Activated CD8-positive, alpha-beta T cell treated with anti-CD3 and anti-CD28 coated beads, Interleukin-2, amount 10 ng/mL, durations not matched to agents 7 days and 5 days (primary cell): ENCODE results near the gene HMGN4. TPM values are rescaled to one million over a fixed set of nuclear protein-coding genes. Genes with fewer than 3 reads are reported as not detected.

Experiments used
- ATAC-seq: fragments of 150-1000 bp; cut with Tn5 transposase; one replicate; pipeline ENCODE4 v1.10.0; 2021; ENCODE audit warnings: moderate library complexity
- CTCF ChIA-PET: fragments of 350-600 bp; sonication (Branson Sonifier 250); formaldehyde crosslinking; loops from one replicate; lab custom pipeline; 2021; ENCODE audit warnings: antibody characterized with exemption; lab: Charles Lee
- POLR2A ChIA-PET: fragments of 350-600 bp; sonication (Branson Sonifier 250); formaldehyde crosslinking; loops from one replicate; lab custom pipeline; 2021; ENCODE audit warnings: antibody characterized with exemption; lab: Charles Lee
- DNase-seq: peaks from one replicate; pipeline ENCODE4 v3.0.0-alpha.2; 2020
- H3K27ac Mint-ChIP-seq: one replicate; pipeline ENCODE4 v1.8.0; 2021; ENCODE audit warnings: mild to moderate bottlenecking, mixed read lengths
- H3K27me3 Mint-ChIP-seq: one replicate; pipeline ENCODE4 v1.8.0; 2021; ENCODE audit warnings: low read depth, mixed read lengths
- H3K36me3 Mint-ChIP-seq: one replicate; pipeline ENCODE4 v1.8.0; 2021; ENCODE audit warnings: low read depth, mixed read lengths
- H3K4me1 Mint-ChIP-seq: one replicate; pipeline ENCODE4 v1.8.0; 2021; ENCODE audit warnings: low read depth, mixed read lengths
- H3K4me3 Mint-ChIP-seq: one replicate; pipeline ENCODE4 v1.8.0; 2021; ENCODE audit warnings: mild to moderate bottlenecking, mixed read lengths
- H3K9me3 Mint-ChIP-seq: one replicate; pipeline ENCODE4 v1.8.0; 2022; ENCODE audit warnings: mixed read lengths; ENCODE audit not compliant: insufficient read depth
- total RNA-seq, 2 experiments: library from RNA; stranded (reverse); gene quantifications; one replicate each; pipeline ENCODE4 v1.2.3, GENCODE V29; 2021

Gene HMGN4
- total RNA-seq, 2 experiments from 2014 or later, result 80.8 to 84.9 TPM

GRCh38 chr6:26552205-26552604 is 14.0 kb downstream of the HMGN4 start:
- H3K9me3 Mint-ChIP-seq, result no peaks in the 10 kb centered on the region
- no peak overlapping the region for H3K27ac Mint-ChIP-seq
- peaks cover 36% of the 10 kb centered on the region for H3K4me1 Mint-ChIP-seq
- ChIA-PET POLR2A (interaction anchor here (0.9 to 1.1 kb wide), 3 partner anchors 11 to 210 kb away, joined by 3 to 5 read pairs (median 3); partner anchors contain the start of gene HMGN4), CTCF (interaction anchor here (1.1 to 5.3 kb wide), 5 partner anchors 15 to 212 kb away, joined by 3 to 38 read pairs (median 21); partner anchors contain the start of gene HMGN4)
- H3K27me3 Mint-ChIP-seq, result no peaks in the 10 kb centered on the region
- DNase-seq, result peak; percentile 8
- no peak for ATAC-seq
- H3K36me3 Mint-ChIP-seq, result no peaks in the 10 kb centered on the region
- no peak overlapping the region for H3K4me3 Mint-ChIP-seq

GRCh38 chr6:26552640-26553188 is 14.5 kb downstream of the HMGN4 start:
- no peak overlapping the region for H3K27ac Mint-ChIP-seq
- CTCF ChIA-PET, result interaction anchor here (1.0 to 5.3 kb wide), 7 partner anchors 11 to 223 kb away, joined by 3 to 38 read pairs (median 8); partner anchors contain the start of gene HMGN4
- POLR2A ChIA-PET, result interaction anchor here (0.9 to 2.3 kb wide), 5 partner anchors 11 to 318 kb away, joined by 3 to 20 read pairs (median 3); partner anchors contain the start of gene HMGN4
- H3K4me1 Mint-ChIP-seq, result peaks cover 36% of the 10 kb centered on the region
- no peak overlapping the region for H3K4me3 Mint-ChIP-seq
- no peaks in the 10 kb centered on the region for H3K27me3 Mint-ChIP-seq
- DNase-seq (no peak), ATAC-seq (no peak)
- no peaks in the 10 kb centered on the region for H3K36me3 Mint-ChIP-seq
- H3K9me3 Mint-ChIP-seq, result no peaks in the 10 kb centered on the region

GRCh38 chr6:26553264-26553634 is 15.1 kb downstream of the HMGN4 start:
- CTCF ChIA-PET, result interaction anchor here (1.0 to 5.3 kb wide), 8 partner anchors 10 to 224 kb away, joined by 3 to 38 read pairs (median 8); partner anchors contain the start of gene HMGN4

GRCh38 chr6:26553635-26554446 is 15.7 kb downstream of the HMGN4 start:
- ATAC-seq (peak; percentile 59), DNase-seq (peak; percentile 89)
- Mint-ChIP-seq H3K27ac (no peak overlapping the region), H3K27me3 (no peaks in the 10 kb centered on the region), H3K9me3 (no peaks in the 10 kb centered on the region), H3K4me1 (peaks cover 36% of the 10 kb centered on the region), H3K36me3 (no peaks in the 10 kb centered on the region), H3K4me3 (no peak overlapping the region)
- CTCF ChIA-PET, result interaction anchor here (1.0 to 5.3 kb wide), 10 partner anchors 10 to 224 kb away, joined by 3 to 38 read pairs (median 6); partner anchors contain the start of gene HMGN4
- POLR2A ChIA-PET, result interaction anchor here (0.6 to 2.3 kb wide), 4 partner anchors 16 to 319 kb away, joined by 3 to 20 read pairs (median 3); partner anchors contain the start of gene HMGN4

More at GRCh38 chr6:26553264-26553634, 15.1 kb downstream of the HMGN4 start:
- Mint-ChIP-seq H3K36me3 (no peaks in the 10 kb centered on the region), H3K9me3 (no peaks in the 10 kb centered on the region), H3K4me1 (peaks cover 36% of the 10 kb centered on the region), H3K27me3 (no peaks in the 10 kb centered on the region), H3K4me3 (no peak overlapping the region), H3K27ac (no peak overlapping the region)
- ATAC-seq, result peak; percentile 61
- POLR2A ChIA-PET, result interaction anchor here (0.6 to 2.3 kb wide), 4 partner anchors 16 to 319 kb away, joined by 3 to 20 read pairs (median 3); partner anchors contain the start of gene HMGN4
- peak; percentile 87 for DNase-seq

- Mint-ChIP-seq H3K4me1 (peaks cover 36% of the 10 kb centered on the region), H3K27ac (no peak overlapping the region), H3K36me3 (no peaks in the 10 kb centered on the region), H3K27me3 (no peaks in the 10 kb centered on the region), H3K4me3 (no peak overlapping the region), H3K9me3 (no peaks in the 10 kb centered on the region)
- ChIA-PET CTCF (interaction anchor here (0.9 to 5.3 kb wide), 8 partner anchors 12 to 225 kb away, joined by 3 to 38 read pairs (median 6); partner anchors contain the start of gene HMGN4), POLR2A (interaction anchor here (1.0 to 2.3 kb wide), 2 partner anchors 17 to 80 kb away, joined by 3 to 20 read pairs; partner anchors contain the start of gene HMGN4)
- no peak for DNase-seq
- ATAC-seq, result no peak
These were observed 16.2 kb downstream of the HMGN4 start for GRCh38 chr6:26554447-26554696.

- CTCF ChIA-PET, result interaction anchor here (0.9 to 5.3 kb wide), 8 partner anchors 12 to 226 kb away, joined by 3 to 38 read pairs (median 6); partner anchors contain the start of gene HMGN4
- ATAC-seq, result peak; percentile 36
- Mint-ChIP-seq H3K9me3 (no peaks in the 10 kb centered on the region), H3K36me3 (no peaks in the 10 kb centered on the region), H3K27ac (peak overlapping the region; percentile 13), H3K4me3 (no peak overlapping the region), H3K27me3 (no peaks in the 10 kb centered on the region), H3K4me1 (peaks cover 31% of the 10 kb centered on the region)
- DNase-seq, result peak; percentile 74
- POLR2A ChIA-PET, result interaction anchor here (0.7 to 2.3 kb wide), 3 partner anchors 18 to 1176 kb away, joined by 3 to 20 read pairs (median 3); partner anchors contain the start of gene HMGN4
These were observed 16.7 kb downstream of the HMGN4 start for GRCh38 chr6:26554697-26555504.

- H3K36me3 Mint-ChIP-seq, result no peaks in the 10 kb centered on the region
- CTCF ChIA-PET, result interaction anchor here (0.9 to 5.3 kb wide), 11 partner anchors 13 to 233 kb away, joined by 3 to 38 read pairs (median 4); partner anchors contain the start of gene HMGN4
These were observed 17.5 kb downstream of the HMGN4 start for GRCh38 chr6:26555505-26556262.

GRCh38 chr6:26556263-26557070 is 18.3 kb downstream of the HMGN4 start:
- ChIA-PET POLR2A (interaction anchor here (0.6 kb wide), 1 partner anchor 12 kb away, joined by 4 read pairs; no protein-coding TSS in a partner anchor), CTCF (interaction anchor here (0.9 to 1.4 kb wide), 8 partner anchors 12 to 234 kb away, joined by 3 to 7 read pairs (median 4); partner anchors contain the start of gene HMGN4)
- Mint-ChIP-seq H3K9me3 (no peaks in the 10 kb centered on the region), H3K4me1 (peaks cover 18% of the 10 kb centered on the region), H3K36me3 (no peaks in the 10 kb centered on the region), H3K27me3 (no peaks in the 10 kb centered on the region), H3K27ac (no peak overlapping the region), H3K4me3 (peak overlapping the region; percentile 46)
- DNase-seq, result peak; percentile 61
- no peak for ATAC-seq

More at GRCh38 chr6:26555505-26556262, 17.5 kb downstream of the HMGN4 start:
- ATAC-seq, result no peak
- POLR2A ChIA-PET, result interaction anchor here (1.0 kb wide), 1 partner anchor 81 kb away, joined by 3 read pairs; no protein-coding TSS in a partner anchor
- Mint-ChIP-seq H3K27ac (peak overlapping the region; percentile 13), H3K4me3 (peak overlapping the region; percentile 46), H3K4me1 (peaks cover 24% of the 10 kb centered on the region), H3K9me3 (no peaks in the 10 kb centered on the region), H3K27me3 (no peaks in the 10 kb centered on the region)
- DNase-seq, result no peak

GRCh38 chr6:26561533-26562466 is 23.6 kb downstream of the HMGN4 start:
- H3K4me3 Mint-ChIP-seq, result no peak overlapping the region
- peaks cover under 1% of the 10 kb centered on the region for H3K4me1 Mint-ChIP-seq
- POLR2A ChIA-PET, result no interaction called here
- H3K9me3 Mint-ChIP-seq, result no peaks in the 10 kb centered on the region
- CTCF ChIA-PET, result interaction anchor here (0.6 to 1.2 kb wide), 2 partner anchors 24 to 34 kb away, joined by 3 to 4 read pairs; partner anchors contain the start of gene HMGN4
- H3K27ac Mint-ChIP-seq, result no peak overlapping the region
- DNase-seq (no peak), ATAC-seq (no peak)
- peaks cover 2% of the 10 kb centered on the region for H3K27me3 Mint-ChIP-seq
- no peaks in the 10 kb centered on the region for H3K36me3 Mint-ChIP-seq
